Fibroblast of lung (primary cell): ENCODE data around the gene TTC19.

ENCODE experiments used
- EZH2 ChIP-seq: IDR thresholded peaks from 2 replicates; pipeline ENCODE4 v1.5.1; 2012; ENCODE audit warnings: low read length, control low read depth, mild to moderate bottlenecking; ENCODE audit errors: missing control alignments
- TF ChIP-seq, protein P1 (sequence below), 2 donors: IDR thresholded peaks in 1 of 2; conservative IDR thresholded peaks in 1 of 2; 1 replicate in 1 of 2; 2 replicates in 1 of 2; pipeline ENCODE4 v1.5.1; 2011 to 2012; ENCODE audit warnings: low read length in 2 of 2, control low read depth in 1 of 2, inconsistent platforms in 1 of 2, low read depth in 1 of 2, mild to moderate bottlenecking in 1 of 2

DNA sequence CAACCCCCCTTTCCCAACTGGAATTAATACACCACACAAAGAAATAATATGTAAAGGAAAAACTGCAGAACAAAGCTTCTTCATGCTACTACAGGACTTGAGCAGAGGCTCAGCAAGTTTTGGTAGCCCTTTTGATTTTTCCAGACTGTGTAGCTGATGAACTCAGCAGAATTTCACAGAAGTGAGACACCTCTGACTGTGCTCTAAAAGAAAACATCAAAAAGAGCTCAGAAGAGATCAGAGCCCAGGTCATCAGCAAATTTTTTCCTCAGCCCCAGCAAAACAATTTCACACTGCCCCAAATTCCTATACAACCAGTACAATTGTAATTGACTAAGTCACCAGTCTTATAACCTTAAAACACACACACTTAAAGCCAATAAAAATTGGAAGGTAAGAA is 38.0 kb downstream of the TTC19 start:
- TF ChIP-seq, protein P1, sequence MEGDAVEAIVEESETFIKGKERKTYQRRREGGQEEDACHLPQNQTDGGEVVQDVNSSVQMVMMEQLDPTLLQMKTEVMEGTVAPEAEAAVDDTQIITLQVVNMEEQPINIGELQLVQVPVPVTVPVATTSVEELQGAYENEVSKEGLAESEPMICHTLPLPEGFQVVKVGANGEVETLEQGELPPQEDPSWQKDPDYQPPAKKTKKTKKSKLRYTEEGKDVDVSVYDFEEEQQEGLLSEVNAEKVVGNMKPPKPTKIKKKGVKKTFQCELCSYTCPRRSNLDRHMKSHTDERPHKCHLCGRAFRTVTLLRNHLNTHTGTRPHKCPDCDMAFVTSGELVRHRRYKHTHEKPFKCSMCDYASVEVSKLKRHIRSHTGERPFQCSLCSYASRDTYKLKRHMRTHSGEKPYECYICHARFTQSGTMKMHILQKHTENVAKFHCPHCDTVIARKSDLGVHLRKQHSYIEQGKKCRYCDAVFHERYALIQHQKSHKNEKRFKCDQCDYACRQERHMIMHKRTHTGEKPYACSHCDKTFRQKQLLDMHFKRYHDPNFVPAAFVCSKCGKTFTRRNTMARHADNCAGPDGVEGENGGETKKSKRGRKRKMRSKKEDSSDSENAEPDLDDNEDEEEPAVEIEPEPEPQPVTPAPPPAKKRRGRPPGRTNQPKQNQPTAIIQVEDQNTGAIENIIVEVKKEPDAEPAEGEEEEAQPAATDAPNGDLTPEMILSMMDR (conservative IDR thresholded peaks at IDR 0.05 in 1 of 2, IDR thresholded peaks at IDR 0.05 in 1 of 2; ENCODE audit: low read depth in 1 of 2, low read length in 2 of 2): no peak
- no peak for TF ChIP-seq EZH2
